Measurements from ENCODE around the gene PTPN6. TPM values are rescaled to one million over a fixed set of nuclear protein-coding genes. Genes with fewer than 3 reads are reported as not detected.

Gene PTPN6
- total RNA-seq, 1 experiment from 2014 or later, result 13.7 TPM

- DNase-seq (ENCODE audit: low read depth, low spot score) (no peak), ATAC-seq (no peak)
- Histone ChIP-seq H3K9me3 (ENCODE audit: control insufficient read depth, insufficient read depth, low read depth, low read length) (no peaks in the 10 kb centered on the region), H3K4me3 (ENCODE audit: low read depth in 2 of 2, low read length in 2 of 2) (no peak overlapping the region), H3K36me3 (ENCODE audit: control insufficient read depth, insufficient read depth, low read length) (no peaks in the 10 kb centered on the region; the same call in 1 of the 2 replicates), H3K27ac (ENCODE audit: low read length) (no peak overlapping the region), H3K4me1 (ENCODE audit: control insufficient read depth, insufficient read depth, low read length) (peaks cover 11% of the 10 kb centered on the region), H3K27me3 (ENCODE audit: control insufficient read depth, insufficient read depth, low read length) (no peaks in the 10 kb centered on the region)
- BruUV-seq (replicated peaks), result no TSS peak
- CTCF ChIA-PET, result no interaction called here
- POLR2A ChIA-PET, result no interaction called here
- TF ChIP-seq POLR2AphosphoS5 (IDR thresholded peaks at IDR 0.05; ENCODE audit: low read depth, low read length) (no peak), TCF7L2 (IDR thresholded peaks at IDR 0.05; ENCODE audit: low read depth, low read length) (no peak), SIN3A (IDR thresholded peaks at IDR 0.05; ENCODE audit: borderline replicate concordance, insufficient read depth, low read depth, low read length) (no peak)
- TF ChIP-seq, protein P1, sequence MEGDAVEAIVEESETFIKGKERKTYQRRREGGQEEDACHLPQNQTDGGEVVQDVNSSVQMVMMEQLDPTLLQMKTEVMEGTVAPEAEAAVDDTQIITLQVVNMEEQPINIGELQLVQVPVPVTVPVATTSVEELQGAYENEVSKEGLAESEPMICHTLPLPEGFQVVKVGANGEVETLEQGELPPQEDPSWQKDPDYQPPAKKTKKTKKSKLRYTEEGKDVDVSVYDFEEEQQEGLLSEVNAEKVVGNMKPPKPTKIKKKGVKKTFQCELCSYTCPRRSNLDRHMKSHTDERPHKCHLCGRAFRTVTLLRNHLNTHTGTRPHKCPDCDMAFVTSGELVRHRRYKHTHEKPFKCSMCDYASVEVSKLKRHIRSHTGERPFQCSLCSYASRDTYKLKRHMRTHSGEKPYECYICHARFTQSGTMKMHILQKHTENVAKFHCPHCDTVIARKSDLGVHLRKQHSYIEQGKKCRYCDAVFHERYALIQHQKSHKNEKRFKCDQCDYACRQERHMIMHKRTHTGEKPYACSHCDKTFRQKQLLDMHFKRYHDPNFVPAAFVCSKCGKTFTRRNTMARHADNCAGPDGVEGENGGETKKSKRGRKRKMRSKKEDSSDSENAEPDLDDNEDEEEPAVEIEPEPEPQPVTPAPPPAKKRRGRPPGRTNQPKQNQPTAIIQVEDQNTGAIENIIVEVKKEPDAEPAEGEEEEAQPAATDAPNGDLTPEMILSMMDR (IDR thresholded peaks at IDR 0.05), result no peak
- TF ChIP-seq, protein P2, sequence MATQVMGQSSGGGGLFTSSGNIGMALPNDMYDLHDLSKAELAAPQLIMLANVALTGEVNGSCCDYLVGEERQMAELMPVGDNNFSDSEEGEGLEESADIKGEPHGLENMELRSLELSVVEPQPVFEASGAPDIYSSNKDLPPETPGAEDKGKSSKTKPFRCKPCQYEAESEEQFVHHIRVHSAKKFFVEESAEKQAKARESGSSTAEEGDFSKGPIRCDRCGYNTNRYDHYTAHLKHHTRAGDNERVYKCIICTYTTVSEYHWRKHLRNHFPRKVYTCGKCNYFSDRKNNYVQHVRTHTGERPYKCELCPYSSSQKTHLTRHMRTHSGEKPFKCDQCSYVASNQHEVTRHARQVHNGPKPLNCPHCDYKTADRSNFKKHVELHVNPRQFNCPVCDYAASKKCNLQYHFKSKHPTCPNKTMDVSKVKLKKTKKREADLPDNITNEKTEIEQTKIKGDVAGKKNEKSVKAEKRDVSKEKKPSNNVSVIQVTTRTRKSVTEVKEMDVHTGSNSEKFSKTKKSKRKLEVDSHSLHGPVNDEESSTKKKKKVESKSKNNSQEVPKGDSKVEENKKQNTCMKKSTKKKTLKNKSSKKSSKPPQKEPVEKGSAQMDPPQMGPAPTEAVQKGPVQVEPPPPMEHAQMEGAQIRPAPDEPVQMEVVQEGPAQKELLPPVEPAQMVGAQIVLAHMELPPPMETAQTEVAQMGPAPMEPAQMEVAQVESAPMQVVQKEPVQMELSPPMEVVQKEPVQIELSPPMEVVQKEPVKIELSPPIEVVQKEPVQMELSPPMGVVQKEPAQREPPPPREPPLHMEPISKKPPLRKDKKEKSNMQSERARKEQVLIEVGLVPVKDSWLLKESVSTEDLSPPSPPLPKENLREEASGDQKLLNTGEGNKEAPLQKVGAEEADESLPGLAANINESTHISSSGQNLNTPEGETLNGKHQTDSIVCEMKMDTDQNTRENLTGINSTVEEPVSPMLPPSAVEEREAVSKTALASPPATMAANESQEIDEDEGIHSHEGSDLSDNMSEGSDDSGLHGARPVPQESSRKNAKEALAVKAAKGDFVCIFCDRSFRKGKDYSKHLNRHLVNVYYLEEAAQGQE (IDR thresholded peaks at IDR 0.05; ENCODE audit: insufficient read depth in 1 of 2, low read depth in 2 of 2, low read length in 1 of 2), result no peak
- in situ Hi-C loops (cut with HindIII; ENCODE audit: low pct_unique_long_range_greater_than_20kb, low sequenced_read_pairs) (no loop called here), intact Hi-C loops (cut with micrococcal nuclease; ENCODE audit: unreplicated experiment) (no loop called here)
Observed at GRCh38 chr12:6957151-6957701, 6.1 kb downstream of the PTPN6 start.

- H3K4me3 ChIP-seq (ENCODE audit: low read depth in 2 of 2, low read length in 2 of 2), result no peak overlapping the region
- in situ Hi-C loops (cut with HindIII; ENCODE audit: low pct_unique_long_range_greater_than_20kb, low sequenced_read_pairs) (no loop called here), intact Hi-C loops (cut with micrococcal nuclease; ENCODE audit: unreplicated experiment) (no loop called here)
- peaks cover 13% of the 10 kb centered on the region for H3K4me1 ChIP-seq (ENCODE audit: control insufficient read depth, insufficient read depth, low read length)
- TF ChIP-seq SIN3A (IDR thresholded peaks at IDR 0.05; ENCODE audit: borderline replicate concordance, insufficient read depth, low read depth, low read length), result no peak
- TF ChIP-seq, protein P1 (IDR thresholded peaks at IDR 0.05), result no peak
- no peak for TF ChIP-seq TCF7L2 (IDR thresholded peaks at IDR 0.05; ENCODE audit: low read depth, low read length)
- no peak for TF ChIP-seq POLR2AphosphoS5 (IDR thresholded peaks at IDR 0.05; ENCODE audit: low read depth, low read length)
- no peaks in the 10 kb centered on the region for H3K9me3 ChIP-seq (ENCODE audit: control insufficient read depth, insufficient read depth, low read depth, low read length)
- CTCF ChIA-PET, result no interaction called here
- H3K36me3 ChIP-seq (ENCODE audit: control insufficient read depth, insufficient read depth, low read length), result peaks cover 4% of the 10 kb centered on the region; the same call in 1 of the 2 replicates
- BruUV-seq (replicated peaks), result no TSS peak
- H3K27me3 ChIP-seq (ENCODE audit: control insufficient read depth, insufficient read depth, low read length), result no peaks in the 10 kb centered on the region
- no peak overlapping the region for H3K27ac ChIP-seq (ENCODE audit: low read length)
- POLR2A ChIA-PET, result no interaction called here
- ATAC-seq (no peak), DNase-seq (ENCODE audit: low read depth, low spot score) (no peak)
Observed at GRCh38 chr12:6957741-6958608, 6.8 kb downstream of the PTPN6 start.

All from Panc1 (cell line).